Fibroblast of lung (primary cell): ENCODE data around the gene MGAT3. TPM values are rescaled to one million over a fixed set of nuclear protein-coding genes. Genes with fewer than 3 reads are reported as not detected.

Experiments
- DNase-seq, 2 donors: peaks; one replicate each; pipeline versions ENCODE4 v3.0.0 to v3.0.0-alpha.2; 2010; ENCODE audit warnings: low read depth in 2 of 2
- H2AFZ ChIP-seq: 2 replicates; pipeline ENCODE4 v1.5.1; 2012; ENCODE audit warnings: low read length, control low read depth, inconsistent platforms
- H3K27ac ChIP-seq: 2 replicates; pipeline ENCODE4 v1.5.1; 2011; ENCODE audit warnings: low read length, control low read depth; ENCODE audit not compliant: insufficient read depth
- H3K27me3 ChIP-seq: 2 replicates; pipeline ENCODE4 v1.5.1; 2011; ENCODE audit warnings: mild to moderate bottlenecking, low read length; ENCODE audit not compliant: control insufficient read depth, insufficient read depth
- H3K36me3 ChIP-seq: 2 replicates; pipeline ENCODE4 v1.5.1; 2011; ENCODE audit warnings: low read length; ENCODE audit not compliant: control insufficient read depth, insufficient read depth
- H3K4me1 ChIP-seq: 2 replicates; pipeline ENCODE4 v1.5.1; 2011; ENCODE audit warnings: low read length; ENCODE audit not compliant: control insufficient read depth, insufficient read depth; ENCODE audit errors: extremely low read depth
- H3K4me2 ChIP-seq: 2 replicates; pipeline ENCODE4 v1.5.1; 2011; ENCODE audit warnings: low read length, control low read depth; ENCODE audit not compliant: insufficient read depth; ENCODE audit errors: extremely low read depth
- H3K4me3 ChIP-seq, 4 experiments: fragments of 200-600 bp in 1 of 4; sonication (generic) in 1 of 4; replicated peaks in 1 of 4; 2 replicates each; pipeline ENCODE4 v1.5.1; 2011 to 2016; ENCODE audit warnings: low read length in 4 of 4, low read depth in 3 of 4, mild to moderate bottlenecking in 3 of 4, control low read depth in 2 of 4, inconsistent platforms in 1 of 4, mixed read lengths in 1 of 4; ENCODE audit not compliant: insufficient read depth in 1 of 4; ENCODE audit errors: control extremely low read depth in 1 of 4
- H3K79me2 ChIP-seq: 2 replicates; pipeline ENCODE4 v1.5.1; 2012; ENCODE audit warnings: mild to moderate bottlenecking, low read length, inconsistent platforms; ENCODE audit not compliant: control insufficient read depth, insufficient read depth
- H3K9ac ChIP-seq: 2 replicates; pipeline ENCODE4 v1.5.1; 2011; ENCODE audit warnings: mild to moderate bottlenecking, low read length, control low read depth; ENCODE audit not compliant: insufficient read depth
- H3K9me3 ChIP-seq: 2 replicates; pipeline ENCODE4 v1.5.1; 2012; ENCODE audit warnings: low read depth, low read length; ENCODE audit not compliant: control insufficient read depth, insufficient read depth
- H4K20me1 ChIP-seq: 2 replicates; pipeline ENCODE4 v1.5.1; 2011; ENCODE audit warnings: low read length; ENCODE audit not compliant: control insufficient read depth, insufficient read depth; ENCODE audit errors: extremely low read depth
- EZH2 ChIP-seq: IDR thresholded peaks from 2 replicates; pipeline ENCODE4 v1.5.1; 2012; ENCODE audit warnings: low read length, control low read depth, mild to moderate bottlenecking; ENCODE audit errors: missing control alignments
- polyA plus RNA-seq, 2 donors: library from polyadenylated mRNA; depleted of rRNA in 1 of 2; stranded (reverse) in 1 of 2; unstranded in 1 of 2; fragments of >200 nt; gene quantifications; 2 replicates each; pipeline ENCODE4 v1.2.1, GENCODE V29; 2011 to 2012; ENCODE audit warnings: missing spikeins in 1 of 2
- total RNA-seq: library from RNA; depleted of rRNA; stranded (reverse); fragments of >200 nt; gene quantifications from 2 replicates; pipeline ENCODE4 v1.2.1, GENCODE V29; 2014
- TF ChIP-seq, protein P1 (sequence below), 2 donors: IDR thresholded peaks in 1 of 2; conservative IDR thresholded peaks in 1 of 2; 1 replicate in 1 of 2; 2 replicates in 1 of 2; pipeline ENCODE4 v1.5.1; 2011 to 2012; ENCODE audit warnings: low read length in 2 of 2, control low read depth in 1 of 2, inconsistent platforms in 1 of 2, low read depth in 1 of 2, mild to moderate bottlenecking in 1 of 2

MGAT3 gene
- total and polyA plus RNA-seq, 2 donors (not counting 1 experiment from before 2014, with no cell fraction given) = 0.09 TPM; not detected in 1

DNA sequence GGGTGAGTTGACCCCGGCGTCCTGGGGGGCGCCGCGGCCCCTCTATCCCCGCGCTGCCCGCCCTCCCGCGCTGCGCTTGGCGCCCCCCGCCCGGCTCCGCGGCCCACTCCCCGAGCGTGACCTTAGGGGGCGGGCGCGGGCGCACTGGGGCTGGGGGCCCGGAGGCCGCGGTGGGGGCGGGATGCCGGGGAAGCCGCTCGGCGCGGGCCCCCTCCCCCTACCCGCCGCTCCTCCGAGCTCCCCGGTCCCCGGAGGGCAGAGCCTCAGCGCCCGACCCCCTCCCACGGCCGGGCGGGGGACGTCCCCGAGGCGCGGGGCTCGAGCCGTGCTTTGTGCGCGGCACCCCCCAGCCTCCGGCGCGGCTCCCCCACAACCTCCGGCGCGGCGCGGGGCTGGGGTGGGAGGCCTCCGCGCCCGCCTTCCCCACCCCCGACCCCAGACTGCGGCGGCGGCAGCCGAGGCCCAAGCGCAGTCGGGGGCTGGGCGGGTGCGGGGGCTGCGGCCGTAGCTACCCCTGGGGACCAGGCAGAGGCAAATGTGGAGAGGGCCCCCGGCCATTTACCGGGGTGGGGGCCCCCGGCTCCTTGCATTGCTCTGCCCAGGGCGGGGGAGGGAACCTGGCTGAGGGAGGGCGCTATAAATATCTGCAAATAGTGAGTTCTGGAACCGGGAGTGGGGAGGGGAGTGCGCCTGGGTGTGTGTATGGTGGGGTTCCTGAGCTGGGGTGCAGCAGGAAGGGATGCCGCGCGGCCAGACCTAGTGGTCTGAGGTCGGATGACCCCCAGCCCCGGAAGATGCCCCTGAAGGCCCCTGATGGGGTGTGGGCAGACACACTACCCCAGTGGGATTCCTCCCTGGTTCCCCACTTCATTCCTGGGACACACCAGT is 988 bp downstream of the MGAT3 start:
- Histone ChIP-seq H3K36me3 (no peaks in the 10 kb centered on the region), H3K9me3 (no peaks in the 10 kb centered on the region), H3K27me3 (peaks cover 35% of the 10 kb centered on the region), H3K79me2 (no peaks in the 10 kb centered on the region), H3K4me1 (no peaks in the 10 kb centered on the region), H4K20me1 (no peaks in the 10 kb centered on the region), H3K4me3 (no peak overlapping the region), H3K9ac (no peak overlapping the region), H2AFZ (no peak overlapping the region), H3K27ac (no peak overlapping the region), H3K4me2 (no peak overlapping the region)
- DNase-seq = no peak
- TF ChIP-seq EZH2 = no peak
- TF ChIP-seq, protein P1, sequence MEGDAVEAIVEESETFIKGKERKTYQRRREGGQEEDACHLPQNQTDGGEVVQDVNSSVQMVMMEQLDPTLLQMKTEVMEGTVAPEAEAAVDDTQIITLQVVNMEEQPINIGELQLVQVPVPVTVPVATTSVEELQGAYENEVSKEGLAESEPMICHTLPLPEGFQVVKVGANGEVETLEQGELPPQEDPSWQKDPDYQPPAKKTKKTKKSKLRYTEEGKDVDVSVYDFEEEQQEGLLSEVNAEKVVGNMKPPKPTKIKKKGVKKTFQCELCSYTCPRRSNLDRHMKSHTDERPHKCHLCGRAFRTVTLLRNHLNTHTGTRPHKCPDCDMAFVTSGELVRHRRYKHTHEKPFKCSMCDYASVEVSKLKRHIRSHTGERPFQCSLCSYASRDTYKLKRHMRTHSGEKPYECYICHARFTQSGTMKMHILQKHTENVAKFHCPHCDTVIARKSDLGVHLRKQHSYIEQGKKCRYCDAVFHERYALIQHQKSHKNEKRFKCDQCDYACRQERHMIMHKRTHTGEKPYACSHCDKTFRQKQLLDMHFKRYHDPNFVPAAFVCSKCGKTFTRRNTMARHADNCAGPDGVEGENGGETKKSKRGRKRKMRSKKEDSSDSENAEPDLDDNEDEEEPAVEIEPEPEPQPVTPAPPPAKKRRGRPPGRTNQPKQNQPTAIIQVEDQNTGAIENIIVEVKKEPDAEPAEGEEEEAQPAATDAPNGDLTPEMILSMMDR (conservative IDR thresholded peaks at IDR 0.05 in 1 of 2, IDR thresholded peaks at IDR 0.05 in 1 of 2; ENCODE audit: low read depth in 1 of 2, low read length in 2 of 2) = no peak

DNA sequence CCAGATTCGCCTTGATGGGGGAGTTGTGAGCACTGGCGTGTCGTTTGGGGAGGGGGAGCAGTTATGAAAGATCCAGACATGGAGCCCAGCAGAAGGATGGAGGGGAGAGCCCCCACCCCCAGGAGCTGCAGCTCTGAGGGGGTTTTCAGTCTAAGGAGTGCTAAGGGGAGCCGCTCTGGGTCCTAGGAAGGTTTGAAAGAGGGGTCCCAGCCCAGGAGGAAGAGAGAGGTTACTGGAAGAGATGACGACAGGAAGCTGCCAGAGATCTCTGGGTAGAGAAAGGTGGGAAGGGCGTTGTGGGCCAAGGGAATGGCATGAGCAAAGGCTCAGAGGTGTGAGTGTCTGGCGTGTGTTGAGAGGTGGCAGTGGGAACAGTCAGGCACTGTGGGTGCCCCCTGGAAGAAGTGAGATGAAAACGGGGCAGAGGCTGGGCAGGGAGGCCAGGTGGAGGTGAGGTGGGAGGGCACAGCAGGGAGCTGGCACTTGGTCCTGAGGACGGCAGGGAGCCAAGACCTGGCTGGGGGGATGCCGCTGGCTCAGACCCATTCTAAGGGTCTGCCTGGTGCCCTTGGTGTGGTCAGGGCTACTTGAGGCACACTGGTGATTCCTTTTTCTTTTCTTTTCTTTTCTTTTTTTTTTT is 1.8 kb downstream of the MGAT3 start:
- Histone ChIP-seq H3K9ac (no peak overlapping the region), H3K27me3 (peaks cover 32% of the 10 kb centered on the region), H3K79me2 (no peaks in the 10 kb centered on the region), H3K4me3 (no peak overlapping the region), H2AFZ (no peak overlapping the region), H3K9me3 (no peaks in the 10 kb centered on the region), H3K27ac (no peak overlapping the region), H3K4me1 (no peaks in the 10 kb centered on the region), H3K4me2 (no peak overlapping the region), H3K36me3 (no peaks in the 10 kb centered on the region), H4K20me1 (no peaks in the 10 kb centered on the region)
- TF ChIP-seq EZH2 = no peak
- TF ChIP-seq, protein P1 (conservative IDR thresholded peaks at IDR 0.05 in 1 of 2, IDR thresholded peaks at IDR 0.05 in 1 of 2; ENCODE audit: low read depth in 1 of 2, low read length in 2 of 2) = no peak
- no peak for DNase-seq

DNA sequence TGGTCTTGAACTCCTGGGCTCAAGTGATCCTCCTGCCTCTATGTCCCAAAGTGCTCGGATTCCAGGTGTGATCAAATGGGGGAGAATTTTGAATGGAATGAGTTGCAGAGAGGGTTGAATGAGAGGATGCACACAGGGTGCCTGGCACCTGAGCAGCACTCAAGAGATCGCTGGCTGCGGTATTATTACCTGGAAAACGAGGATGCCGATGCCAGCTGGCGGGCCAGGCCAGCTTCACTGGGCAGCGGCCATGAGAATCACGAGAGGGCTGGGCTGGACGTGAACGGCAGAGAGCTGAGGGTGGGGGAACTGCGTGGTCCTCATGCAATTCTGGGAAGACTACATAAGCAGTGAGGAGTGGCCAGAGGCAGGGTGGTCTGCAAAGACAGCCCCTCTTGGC is 2.9 kb downstream of the MGAT3 start:
- H3K9ac ChIP-seq = no peak overlapping the region
- no peak for DNase-seq
- no peaks in the 10 kb centered on the region for H3K79me2 ChIP-seq
- H3K4me2 ChIP-seq = no peak overlapping the region
- no peak for TF ChIP-seq EZH2
- TF ChIP-seq, protein P1 (conservative IDR thresholded peaks at IDR 0.05 in 1 of 2, IDR thresholded peaks at IDR 0.05 in 1 of 2; ENCODE audit: low read depth in 1 of 2, low read length in 2 of 2) = no peak
- H3K4me3 ChIP-seq = no peak overlapping the region
- H4K20me1 ChIP-seq = no peaks in the 10 kb centered on the region
- H2AFZ ChIP-seq = no peak overlapping the region
- H3K27ac ChIP-seq = no peak overlapping the region
- H3K36me3 ChIP-seq = no peaks in the 10 kb centered on the region
- peaks cover 27% of the 10 kb centered on the region for H3K27me3 ChIP-seq
- H3K9me3 ChIP-seq = no peaks in the 10 kb centered on the region
- H3K4me1 ChIP-seq = no peaks in the 10 kb centered on the region
